Measurements from ENCODE around the gene PLOD2.
A peak's percentile ranks its signal among the peaks of the same experiment; 100 is the strongest.

Gene PLOD2

DNA sequence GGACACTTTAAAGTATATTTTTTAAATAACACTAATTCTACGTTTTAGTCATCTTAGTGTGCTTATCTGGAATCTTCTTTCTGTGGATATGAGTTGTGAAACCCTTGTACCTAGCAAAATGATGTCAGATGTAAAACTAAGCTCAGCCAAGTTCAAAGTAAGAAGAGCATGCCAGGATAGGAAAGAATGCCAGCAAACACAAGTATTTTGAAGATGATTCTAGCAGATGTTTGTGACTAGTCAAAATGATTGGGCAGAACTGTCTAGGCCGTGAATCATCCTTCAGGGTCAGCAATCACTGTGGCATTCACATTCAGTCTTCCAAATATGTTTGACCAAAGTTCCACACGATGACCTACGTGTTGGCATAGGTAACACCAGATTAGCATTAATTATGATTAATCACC is 5.4 kb upstream of the PLOD2 start:
- no peak for DNase-seq (ENCODE audit: low read depth, low spot score)

DNA sequence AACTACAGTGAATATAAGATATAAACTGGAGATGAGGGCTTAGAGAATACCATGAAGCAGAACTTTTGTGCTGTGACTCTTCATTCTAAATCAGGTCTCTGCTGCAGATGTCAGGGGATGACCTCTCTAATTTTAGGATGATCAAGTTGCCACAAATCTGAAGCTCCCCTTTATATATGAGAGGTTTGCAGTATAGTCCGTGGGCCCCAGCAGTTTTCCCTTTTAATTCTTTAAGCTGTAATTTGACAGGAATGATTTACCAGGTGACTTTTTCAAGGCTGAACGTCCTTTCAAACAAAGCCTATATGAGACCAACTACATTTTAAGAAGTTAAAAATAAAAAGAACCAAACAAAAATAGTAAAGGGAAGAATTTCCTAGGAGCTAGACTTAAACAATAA is 4.9 kb upstream of the PLOD2 start:
- no peak for DNase-seq (ENCODE audit: low read depth, low spot score)

GRCh38 chr3:146164971-146165769 is 4.2 kb upstream of the PLOD2 start:
- no peak for DNase-seq (ENCODE audit: low read depth, low spot score)

DNA sequence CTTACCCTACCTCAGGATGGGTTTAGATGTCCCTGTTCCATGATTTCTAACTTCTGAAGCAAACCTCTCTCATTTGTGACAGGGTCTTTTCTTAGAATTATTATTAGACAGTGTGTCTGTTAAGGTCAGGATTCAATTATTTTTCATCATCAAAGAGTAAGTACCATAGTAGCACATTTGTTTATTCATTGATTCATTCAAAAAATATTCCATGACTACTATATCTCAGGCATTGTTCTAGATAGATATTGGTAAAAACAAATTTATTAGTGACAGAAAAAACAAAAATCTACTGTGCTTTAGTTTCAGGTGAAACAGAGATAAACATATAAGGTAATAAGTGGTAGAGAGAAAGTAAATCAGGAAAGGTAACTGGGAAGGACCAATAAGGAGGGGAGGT is 3.5 kb upstream of the PLOD2 start:
- DNase-seq (ENCODE audit: low read depth, low spot score), result no peak

DNA sequence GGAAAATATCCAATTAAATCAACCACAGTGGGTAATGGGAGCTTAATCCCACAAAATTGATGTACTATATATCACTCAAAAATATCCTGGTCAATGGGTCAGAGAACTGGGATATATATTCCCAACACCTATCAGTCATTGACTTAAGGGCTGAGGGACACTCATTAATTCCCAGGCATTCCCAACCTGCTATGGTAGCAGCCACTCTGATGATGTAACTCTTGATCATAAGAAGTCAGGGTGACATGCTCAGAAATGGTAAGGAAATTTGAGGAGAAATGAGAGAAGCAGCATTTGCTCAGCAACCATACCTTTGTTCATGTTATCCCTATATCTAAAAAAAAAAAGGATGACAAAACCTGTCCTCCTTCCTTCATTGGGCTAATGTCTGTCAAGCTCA is 3.1 kb upstream of the PLOD2 start:
- DNase-seq (ENCODE audit: low read depth, low spot score), result no peak

DNA sequence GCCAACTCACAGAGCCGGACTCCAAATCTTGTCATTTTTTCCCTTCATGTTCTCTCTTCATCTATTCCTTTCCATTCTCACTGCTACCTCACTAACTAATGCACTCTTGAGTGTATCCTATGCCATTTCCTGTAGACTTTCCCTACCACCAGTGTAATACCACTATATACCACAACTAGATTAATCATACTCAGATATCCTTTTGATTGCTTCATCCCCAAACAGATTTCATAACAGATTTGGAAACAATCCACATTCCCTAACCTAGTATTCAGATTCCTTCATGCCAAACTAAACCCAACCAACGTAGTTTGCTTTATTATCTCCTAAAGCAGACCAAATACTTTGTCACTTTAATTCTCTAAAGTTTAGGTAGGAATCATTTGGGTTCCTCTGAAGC is 2.6 kb upstream of the PLOD2 start:
- DNase-seq (ENCODE audit: low read depth, low spot score), result no peak

DNA sequence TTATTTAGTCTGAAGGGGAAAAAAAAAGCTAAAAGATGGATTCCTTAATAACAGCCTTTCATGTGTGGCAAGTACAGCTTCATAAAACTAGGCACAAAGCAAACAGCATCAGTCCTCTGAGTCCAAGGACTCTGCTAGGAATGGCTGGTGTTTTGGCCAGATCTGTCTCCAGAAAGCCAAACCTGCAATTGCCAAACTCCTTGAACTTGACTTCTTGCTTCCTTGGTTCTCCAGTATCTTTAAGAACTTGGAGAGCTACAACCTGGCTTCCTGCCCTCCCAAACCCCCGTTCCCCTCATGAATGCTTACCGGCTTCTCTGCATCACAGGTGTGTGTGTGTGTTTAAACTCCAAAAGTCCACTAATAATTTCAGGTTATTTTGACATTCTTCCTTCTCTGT is 1.6 kb upstream of the PLOD2 start:
- no peak for DNase-seq (ENCODE audit: low read depth, low spot score)

DNA sequence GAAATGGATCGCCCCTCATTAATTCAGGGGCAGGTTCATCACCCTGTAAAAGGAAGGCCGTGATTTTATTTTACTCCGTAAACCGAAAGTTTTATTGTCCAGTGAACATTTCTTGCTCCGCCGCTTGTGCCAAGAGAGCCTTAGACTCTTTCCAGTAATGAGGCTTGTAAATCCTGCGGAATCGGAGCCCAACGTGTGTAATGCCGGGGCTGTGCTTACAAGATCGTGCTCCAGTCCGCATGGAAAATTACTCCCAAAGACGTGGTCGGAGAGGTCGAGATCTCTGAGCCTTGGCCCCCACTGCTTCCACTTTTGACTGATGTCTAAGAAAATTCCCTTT is 649 bp upstream of the PLOD2 start:
- DNase-seq (ENCODE audit: low read depth, low spot score), result no peak

GRCh38 chr3:146160321-146160963 is 542 bp downstream of the PLOD2 start:
- DNase-seq (ENCODE audit: low read depth, low spot score), result peak; percentile 80

GRCh38 chr3:146159616-146160320 is 1.2 kb downstream of the PLOD2 start:
- DNase-seq (ENCODE audit: low read depth, low spot score), result no peak

DNA sequence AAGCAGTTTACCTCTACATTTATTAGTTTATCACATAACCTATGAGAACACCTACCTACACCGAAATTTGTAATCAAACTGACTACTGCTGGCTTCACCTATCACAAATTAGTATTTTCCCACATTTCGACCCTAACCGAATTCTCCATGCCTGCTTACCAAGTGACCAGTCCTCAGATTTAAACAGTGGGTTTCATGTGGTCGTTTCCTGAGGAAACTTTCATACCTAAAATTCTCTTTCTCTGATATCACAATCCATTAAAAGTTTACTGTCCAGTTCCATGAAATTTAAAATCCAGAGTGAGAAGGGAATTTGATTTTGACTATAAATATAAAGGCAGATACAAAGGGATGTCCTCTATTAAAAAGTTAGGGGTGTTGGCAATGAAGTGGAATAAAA is 1.9 kb downstream of the PLOD2 start:
- DNase-seq (ENCODE audit: low read depth, low spot score), result no peak

- DNase-seq (ENCODE audit: low read depth, low spot score), result no peak
Observed at GRCh38 chr3:146157325-146158060, 3.5 kb downstream of the PLOD2 start.

DNA sequence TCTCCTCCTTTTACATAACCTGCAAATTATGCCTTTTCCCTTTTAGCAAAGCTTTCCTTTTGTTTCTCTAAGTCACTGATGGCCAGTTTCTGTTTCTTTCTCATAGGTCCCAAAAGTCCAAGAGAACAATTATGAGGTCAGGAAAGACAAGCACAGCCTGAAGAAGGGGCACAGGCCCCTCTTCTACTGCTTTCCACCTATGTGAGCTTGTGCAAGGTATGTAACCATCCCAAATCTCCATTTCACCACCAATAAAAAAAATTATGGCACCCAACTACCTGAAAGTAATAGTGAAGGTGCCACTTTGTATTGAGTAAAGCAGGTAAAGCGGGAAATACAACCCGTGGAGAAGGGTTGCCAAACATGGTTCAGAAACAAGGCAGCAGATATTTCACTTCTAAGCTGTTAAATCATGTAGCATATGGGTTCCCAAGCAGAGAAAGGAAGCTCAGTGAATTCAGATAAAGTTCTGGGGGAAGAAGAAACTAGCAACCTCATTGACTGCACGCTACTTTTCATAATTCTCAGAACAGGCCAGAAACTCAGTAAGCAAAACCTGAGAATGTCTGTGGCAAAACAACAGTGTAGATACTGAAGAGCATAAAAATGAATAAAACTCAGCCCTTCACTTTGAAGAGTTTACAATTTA is 4.2 kb downstream of the PLOD2 start:
- DNase-seq (ENCODE audit: low read depth, low spot score), result no peak

GRCh38 chr3:146156095-146156494 is 4.9 kb downstream of the PLOD2 start:
- DNase-seq (ENCODE audit: low read depth, low spot score), result no peak

DNA sequence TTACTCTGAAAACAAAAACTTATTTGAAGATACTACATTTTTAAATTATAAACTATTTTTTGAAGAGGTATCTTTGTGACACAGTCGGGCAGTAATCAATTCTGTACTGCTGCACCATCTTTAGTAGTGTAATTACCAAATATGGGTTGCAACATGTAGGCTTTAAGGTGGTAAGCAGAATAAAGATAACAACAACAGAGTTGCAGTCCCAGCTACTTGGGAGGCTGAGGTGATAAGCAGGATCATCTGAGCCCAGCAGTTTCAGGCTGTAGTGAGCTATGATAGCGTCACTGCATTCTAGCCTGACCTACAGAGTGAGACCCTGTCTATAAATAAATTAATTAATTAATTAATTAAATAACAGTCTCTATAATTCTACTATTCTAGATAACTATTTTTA is 6.0 kb downstream of the PLOD2 start:
- no peak for DNase-seq (ENCODE audit: low read depth, low spot score)

GRCh38 chr3:146154316-146154715 is 6.7 kb downstream of the PLOD2 start:
- DNase-seq (ENCODE audit: low read depth, low spot score), result no peak

GRCh38 chr3:146153429-146153828 is 7.6 kb downstream of the PLOD2 start:
- no peak for DNase-seq (ENCODE audit: low read depth, low spot score)

DNA sequence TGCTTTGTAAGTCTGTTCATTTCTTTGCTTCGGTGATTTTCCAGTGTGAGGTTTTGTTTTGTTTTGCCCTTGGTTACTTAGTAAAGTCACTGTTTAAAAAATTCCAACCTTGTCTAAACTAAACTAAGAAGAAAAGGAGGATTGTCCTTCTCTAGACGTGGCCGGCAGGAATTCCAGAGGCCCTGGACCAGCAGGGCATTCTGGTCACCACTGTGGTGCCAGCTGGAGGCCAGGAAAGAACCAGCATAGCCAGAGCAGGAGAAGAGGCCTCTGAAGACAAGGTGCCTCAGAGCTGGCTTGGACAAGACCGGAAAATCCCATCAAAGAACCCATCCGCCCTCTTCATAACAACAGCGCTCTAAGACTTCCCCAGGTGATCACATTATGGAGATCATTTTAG is 8.2 kb downstream of the PLOD2 start:
- DNase-seq (ENCODE audit: low read depth, low spot score), result no peak

- DNase-seq (ENCODE audit: low read depth, low spot score), result no peak
Observed at GRCh38 chr3:146148468-146148931, 12.5 kb downstream of the PLOD2 start.

DNA sequence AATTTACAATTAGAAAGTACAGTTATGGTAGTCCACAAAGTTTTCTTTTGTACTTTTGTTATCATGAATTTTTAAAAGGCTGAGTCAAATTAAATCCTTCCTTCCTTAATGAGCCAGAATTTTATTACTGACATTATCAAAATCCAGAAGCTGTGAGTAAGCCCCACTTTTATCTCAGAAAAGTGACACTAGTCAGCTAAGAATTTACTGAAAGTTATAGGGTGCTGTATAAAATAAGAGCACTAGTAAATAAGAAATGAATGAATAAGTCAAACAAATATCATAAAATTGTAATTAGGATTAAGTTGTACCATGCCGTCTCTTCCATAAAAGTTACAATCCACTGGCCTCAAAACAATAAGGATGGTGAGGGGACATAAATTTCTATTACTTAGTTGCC is 15.3 kb downstream of the PLOD2 start:
- DNase-seq (ENCODE audit: low read depth, low spot score), result no peak

DNA sequence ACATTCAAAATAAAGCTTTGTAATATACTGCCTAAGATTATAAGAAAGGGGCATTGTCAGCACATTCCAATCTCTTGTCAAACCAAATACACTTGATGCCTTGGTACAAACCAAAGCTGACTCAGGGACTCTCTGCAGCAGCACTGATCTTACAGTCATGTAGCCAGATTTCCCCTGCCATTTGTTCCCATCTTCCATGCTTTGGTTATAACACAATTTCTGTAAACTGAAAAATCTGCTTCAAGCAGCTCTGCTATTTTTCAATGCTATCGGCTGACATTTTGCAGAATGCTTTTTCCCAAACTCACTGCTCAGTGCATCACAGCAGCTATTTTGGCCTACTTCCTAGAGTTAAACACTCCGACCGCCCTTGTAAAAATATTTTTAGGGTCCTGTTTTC is 18.2 kb downstream of the PLOD2 start:
- no peak for DNase-seq (ENCODE audit: low read depth, low spot score)

All from iPS DF 19.7 (cell line).